ENCODE results near the gene AKAP6.

AKAP6 gene

GRCh38 chr14:32602699-32603098, 273.6 kb downstream of the AKAP6 start:
- no peak for TF ChIP-seq CTCF (IDR thresholded peaks at IDR 0.05)
- no peak overlapping the region for H3K4me2 ChIP-seq (ENCODE audit: low read length)
- H2AFZ ChIP-seq: no peak overlapping the region
- no peaks in the 10 kb centered on the region for H3K27me3 ChIP-seq (ENCODE audit: control insufficient read depth, insufficient read depth, low read length)
- no peaks in the 10 kb centered on the region for H3K4me1 ChIP-seq
- no peaks in the 10 kb centered on the region for H3K36me3 ChIP-seq (ENCODE audit: control insufficient read depth, insufficient read depth, low read length)
- no peaks in the 10 kb centered on the region for H3K9me3 ChIP-seq (ENCODE audit: control insufficient read depth, low read length)
- no peak overlapping the region for H3K4me3 ChIP-seq (ENCODE audit: low read depth, low read length)
- H3K27ac ChIP-seq: no peak overlapping the region
- H3K79me2 ChIP-seq: no peaks in the 10 kb centered on the region
- H3K9ac ChIP-seq: no peak overlapping the region

GRCh38 chr14:32603992-32604565, 275.0 kb downstream of the AKAP6 start:
- TF ChIP-seq CTCF (IDR thresholded peaks at IDR 0.05): no peak
- Histone ChIP-seq H3K4me2 (ENCODE audit: low read length) (no peak overlapping the region), H3K9ac (no peak overlapping the region), H3K79me2 (no peaks in the 10 kb centered on the region), H3K27me3 (ENCODE audit: control insufficient read depth, insufficient read depth, low read length) (no peaks in the 10 kb centered on the region), H3K4me3 (ENCODE audit: low read depth, low read length) (no peak overlapping the region), H3K4me1 (no peaks in the 10 kb centered on the region), H3K27ac (no peak overlapping the region), H2AFZ (no peak overlapping the region), H3K9me3 (ENCODE audit: control insufficient read depth, low read length) (no peaks in the 10 kb centered on the region), H3K36me3 (ENCODE audit: control insufficient read depth, insufficient read depth, low read length) (no peaks in the 10 kb centered on the region)

- H3K79me2 ChIP-seq: no peaks in the 10 kb centered on the region
- no peaks in the 10 kb centered on the region for H3K27me3 ChIP-seq (ENCODE audit: control insufficient read depth, insufficient read depth, low read length)
- TF ChIP-seq CTCF (IDR thresholded peaks at IDR 0.05): no peak
- no peak overlapping the region for H3K9ac ChIP-seq
- no peak overlapping the region for H2AFZ ChIP-seq
- H3K4me1 ChIP-seq: no peaks in the 10 kb centered on the region
- no peak overlapping the region for H3K4me3 ChIP-seq (ENCODE audit: low read depth, low read length)
- no peak overlapping the region for H3K4me2 ChIP-seq (ENCODE audit: low read length)
- H3K36me3 ChIP-seq (ENCODE audit: control insufficient read depth, insufficient read depth, low read length): no peaks in the 10 kb centered on the region
- H3K9me3 ChIP-seq (ENCODE audit: control insufficient read depth, low read length): no peaks in the 10 kb centered on the region
- no peak overlapping the region for H3K27ac ChIP-seq
These were observed 277.2 kb downstream of the AKAP6 start for GRCh38 chr14:32606301-32606700.

GRCh38 chr14:32607399-32607798, 278.3 kb downstream of the AKAP6 start:
- no peak overlapping the region for H3K27ac ChIP-seq
- TF ChIP-seq CTCF (IDR thresholded peaks at IDR 0.05): no peak
- no peak overlapping the region for H2AFZ ChIP-seq
- no peaks in the 10 kb centered on the region for H3K36me3 ChIP-seq (ENCODE audit: control insufficient read depth, insufficient read depth, low read length)
- no peak overlapping the region for H3K4me3 ChIP-seq (ENCODE audit: low read depth, low read length)
- H3K9ac ChIP-seq: no peak overlapping the region
- H3K4me1 ChIP-seq: no peaks in the 10 kb centered on the region
- H3K79me2 ChIP-seq: no peaks in the 10 kb centered on the region
- no peaks in the 10 kb centered on the region for H3K9me3 ChIP-seq (ENCODE audit: control insufficient read depth, low read length)
- H3K27me3 ChIP-seq (ENCODE audit: control insufficient read depth, insufficient read depth, low read length): no peaks in the 10 kb centered on the region
- no peak overlapping the region for H3K4me2 ChIP-seq (ENCODE audit: low read length)

GRCh38 chr14:32608857-32609256, 279.8 kb downstream of the AKAP6 start:
- H3K36me3 ChIP-seq (ENCODE audit: control insufficient read depth, insufficient read depth, low read length): no peaks in the 10 kb centered on the region
- H2AFZ ChIP-seq: no peak overlapping the region
- no peak overlapping the region for H3K27ac ChIP-seq
- H3K27me3 ChIP-seq (ENCODE audit: control insufficient read depth, insufficient read depth, low read length): no peaks in the 10 kb centered on the region
- no peaks in the 10 kb centered on the region for H3K4me1 ChIP-seq
- no peak overlapping the region for H3K4me2 ChIP-seq (ENCODE audit: low read length)
- no peaks in the 10 kb centered on the region for H3K9me3 ChIP-seq (ENCODE audit: control insufficient read depth, low read length)
- H3K4me3 ChIP-seq (ENCODE audit: low read depth, low read length): no peak overlapping the region
- no peaks in the 10 kb centered on the region for H3K79me2 ChIP-seq
- H3K9ac ChIP-seq: no peak overlapping the region
- no peak for TF ChIP-seq CTCF (IDR thresholded peaks at IDR 0.05)

Measured in parathyroid adenoma (tissue), 2 donors.